PC-9 (cell line): Measurements from ENCODE around the gene ATP8B3. TPM values are rescaled to one million over a fixed set of nuclear protein-coding genes. Genes with fewer than 3 reads are reported as not detected.

Experiments used
- BruUV-seq: library from RNA; stranded (reverse); fragments of 400-500 nt; replicated peaks from 2 replicates; lab custom pipeline; 2021; lab: Mats Ljungman, UMichigan
- CTCF ChIA-PET: fragments of 300-600 bp; sonication (Branson Sonifier 250); formaldehyde crosslinking; loops from one replicate; lab custom pipeline; 2022; ENCODE audit warnings: antibody characterized with exemption; lab: Charles Lee
- POLR2A ChIA-PET: fragments of 300-600 bp; sonication (Branson Sonifier 250); formaldehyde crosslinking; loops from one replicate; lab custom pipeline; 2022; ENCODE audit warnings: antibody characterized with exemption; ENCODE audit not compliant: unreplicated experiment; lab: Charles Lee
- DNase-seq, 2 experiments: peaks; one replicate each; pipeline versions ENCODE4 v3.0.0 to v3.0.0-alpha.2; 2015 to 2022; ENCODE audit warnings: mixed read lengths in 1 of 2
- H2AFZ ChIP-seq: fragments of 200-600 bp; sonication (generic); 2 replicates; pipeline ENCODE4 v1.8.1; 2017; ENCODE audit warnings: antibody characterized with exemption
- H3F3A ChIP-seq: fragments of 200-600 bp; sonication (generic); 2 replicates; pipeline ENCODE4 v1.8.1; 2017; ENCODE audit warnings: antibody characterized with exemption, mild to moderate bottlenecking, low read depth; ENCODE audit not compliant: insufficient read depth
- H3K27ac ChIP-seq: fragments of 200-600 bp; sonication (generic); 2 replicates; pipeline ENCODE4 v1.6.1; 2016; ENCODE audit warnings: mixed run types
- H3K27me3 ChIP-seq: fragments of 200-600 bp; sonication (generic); 2 replicates; pipeline ENCODE4 v1.6.1; 2016; ENCODE audit warnings: low read depth, mixed run types; ENCODE audit not compliant: insufficient read depth
- H3K36me3 ChIP-seq: fragments of 200-600 bp; sonication (generic); 2 replicates; pipeline ENCODE4 v1.6.1; 2016; ENCODE audit warnings: low read depth, mixed run types
- H3K4me1 ChIP-seq: fragments of 200-600 bp; sonication (generic); replicated peaks from 2 replicates; pipeline ENCODE4 v1.6.1; 2016; ENCODE audit warnings: mixed run types; ENCODE audit not compliant: insufficient read depth
- H3K4me2 ChIP-seq: fragments of 200-600 bp; sonication (generic); 2 replicates; pipeline ENCODE4 v1.6.1; 2017; ENCODE audit warnings: mixed run types
- H3K4me3 ChIP-seq: fragments of 200-600 bp; sonication (generic); 2 replicates; pipeline ENCODE4 v1.6.1; 2016; ENCODE audit warnings: mixed run types
- H3K79me2 ChIP-seq: fragments of 200-600 bp; sonication (generic); 2 replicates; pipeline ENCODE4 v1.6.1; 2017; ENCODE audit warnings: low read depth, mixed run types
- H3K9me2 ChIP-seq: fragments of 200-600 bp; sonication (generic); 2 replicates; pipeline ENCODE4 v1.8.1; 2017; ENCODE audit warnings: mild to moderate bottlenecking; ENCODE audit not compliant: insufficient read depth
- H3K9me3 ChIP-seq: fragments of 200-600 bp; sonication (generic); 2 replicates; pipeline ENCODE4 v1.8.1; 2016; ENCODE audit warnings: low read depth; ENCODE audit not compliant: insufficient read depth
- H4K20me1 ChIP-seq: fragments of 200-600 bp; sonication (generic); 2 replicates; pipeline ENCODE4 v1.8.1; 2017; ENCODE audit not compliant: insufficient read depth
- EZH2 ChIP-seq: fragments of 200-600 bp; sonication (generic); IDR thresholded peaks from 2 replicates; pipeline ENCODE4 v1.8.0; 2017; ENCODE audit warnings: antibody characterized with exemption, low read depth
- intact Hi-C: fragments of 100-400 bp; cut with micrococcal nuclease; formaldehyde crosslinking; loops from one replicate; pipeline ENCODE4 v1.10.0; 2022; ENCODE audit not compliant: unreplicated experiment
- total RNA-seq: library from RNA; stranded (reverse); gene quantifications from 2 replicates; pipeline ENCODE4 v1.2.3, GENCODE V29; 2021
- TF ChIP-seq, protein P1 (sequence below): fragments of 200-600 bp; sonication (generic); conservative IDR thresholded peaks from 2 replicates; pipeline ENCODE4 v1.6.1; 2017; ENCODE audit warnings: mixed run types, antibody characterized with exemption, mild to moderate bottlenecking, moderate library complexity

ATP8B3 gene
- total RNA-seq, 1 experiment from 2014 or later = 8.3 TPM

DNA sequence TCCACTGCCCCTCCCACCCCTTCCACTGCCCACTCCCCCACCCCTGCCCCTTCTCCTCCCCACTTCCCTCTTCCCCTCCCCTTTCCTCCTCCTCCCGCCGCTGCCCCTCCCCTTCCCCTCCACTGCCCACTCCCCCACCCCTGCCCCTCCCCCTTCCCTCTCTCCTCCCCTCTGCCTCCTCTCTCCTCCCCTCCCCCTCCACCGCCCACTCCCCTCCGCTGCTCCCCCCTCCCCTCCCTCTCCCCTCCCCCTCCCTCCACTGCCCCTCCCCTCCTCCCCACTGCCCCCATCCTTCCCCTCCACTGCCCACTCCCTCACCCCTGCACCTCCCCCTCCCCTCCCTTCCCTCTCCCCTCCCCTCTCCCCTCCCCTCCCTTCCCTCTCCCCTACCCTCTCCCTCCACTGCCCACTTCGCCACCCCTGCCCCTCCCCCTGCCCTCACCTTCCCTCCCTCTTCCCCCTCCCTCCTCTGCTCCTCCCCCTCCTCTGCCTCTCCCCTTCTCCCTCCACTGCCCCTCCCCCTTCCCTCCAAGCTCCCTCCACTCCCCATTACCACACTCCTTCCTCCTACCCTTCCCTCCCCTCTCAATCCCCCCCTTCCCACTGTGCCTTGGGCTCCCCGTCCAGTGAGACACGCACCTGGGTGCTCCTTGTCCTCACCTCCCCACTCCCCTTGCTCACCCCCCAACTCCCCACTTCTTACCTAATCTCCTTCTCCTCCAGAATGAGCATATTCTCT is 21.9 kb downstream of the ATP8B3 start:
- H3K27me3 ChIP-seq = no peaks in the 10 kb centered on the region
- no peaks in the 10 kb centered on the region for H3F3A ChIP-seq
- no peak overlapping the region for H3K4me3 ChIP-seq
- no peaks in the 10 kb centered on the region for H3K9me2 ChIP-seq
- POLR2A ChIA-PET = no interaction called here
- no peaks in the 10 kb centered on the region for H3K79me2 ChIP-seq
- no peak for TF ChIP-seq EZH2
- TF ChIP-seq, protein P1, sequence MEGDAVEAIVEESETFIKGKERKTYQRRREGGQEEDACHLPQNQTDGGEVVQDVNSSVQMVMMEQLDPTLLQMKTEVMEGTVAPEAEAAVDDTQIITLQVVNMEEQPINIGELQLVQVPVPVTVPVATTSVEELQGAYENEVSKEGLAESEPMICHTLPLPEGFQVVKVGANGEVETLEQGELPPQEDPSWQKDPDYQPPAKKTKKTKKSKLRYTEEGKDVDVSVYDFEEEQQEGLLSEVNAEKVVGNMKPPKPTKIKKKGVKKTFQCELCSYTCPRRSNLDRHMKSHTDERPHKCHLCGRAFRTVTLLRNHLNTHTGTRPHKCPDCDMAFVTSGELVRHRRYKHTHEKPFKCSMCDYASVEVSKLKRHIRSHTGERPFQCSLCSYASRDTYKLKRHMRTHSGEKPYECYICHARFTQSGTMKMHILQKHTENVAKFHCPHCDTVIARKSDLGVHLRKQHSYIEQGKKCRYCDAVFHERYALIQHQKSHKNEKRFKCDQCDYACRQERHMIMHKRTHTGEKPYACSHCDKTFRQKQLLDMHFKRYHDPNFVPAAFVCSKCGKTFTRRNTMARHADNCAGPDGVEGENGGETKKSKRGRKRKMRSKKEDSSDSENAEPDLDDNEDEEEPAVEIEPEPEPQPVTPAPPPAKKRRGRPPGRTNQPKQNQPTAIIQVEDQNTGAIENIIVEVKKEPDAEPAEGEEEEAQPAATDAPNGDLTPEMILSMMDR = no peak
- H3K36me3 ChIP-seq = no peaks in the 10 kb centered on the region
- no peaks in the 10 kb centered on the region for H4K20me1 ChIP-seq
- H3K27ac ChIP-seq = no peak overlapping the region
- no peak for DNase-seq
- BruUV-seq = no TSS peak
- peak overlapping the region; percentile 51; the same call in 1 of the 2 replicates for H3K4me2 ChIP-seq
- H3K9me3 ChIP-seq = no peaks in the 10 kb centered on the region
- H2AFZ ChIP-seq = no peak overlapping the region
- H3K4me1 ChIP-seq = no peaks in the 10 kb centered on the region
- CTCF ChIA-PET = no interaction called here
- intact Hi-C loops = loop anchor here (10.0 kb wide), 1 partner anchor 245 kb away; no protein-coding TSS in a partner anchor

DNA sequence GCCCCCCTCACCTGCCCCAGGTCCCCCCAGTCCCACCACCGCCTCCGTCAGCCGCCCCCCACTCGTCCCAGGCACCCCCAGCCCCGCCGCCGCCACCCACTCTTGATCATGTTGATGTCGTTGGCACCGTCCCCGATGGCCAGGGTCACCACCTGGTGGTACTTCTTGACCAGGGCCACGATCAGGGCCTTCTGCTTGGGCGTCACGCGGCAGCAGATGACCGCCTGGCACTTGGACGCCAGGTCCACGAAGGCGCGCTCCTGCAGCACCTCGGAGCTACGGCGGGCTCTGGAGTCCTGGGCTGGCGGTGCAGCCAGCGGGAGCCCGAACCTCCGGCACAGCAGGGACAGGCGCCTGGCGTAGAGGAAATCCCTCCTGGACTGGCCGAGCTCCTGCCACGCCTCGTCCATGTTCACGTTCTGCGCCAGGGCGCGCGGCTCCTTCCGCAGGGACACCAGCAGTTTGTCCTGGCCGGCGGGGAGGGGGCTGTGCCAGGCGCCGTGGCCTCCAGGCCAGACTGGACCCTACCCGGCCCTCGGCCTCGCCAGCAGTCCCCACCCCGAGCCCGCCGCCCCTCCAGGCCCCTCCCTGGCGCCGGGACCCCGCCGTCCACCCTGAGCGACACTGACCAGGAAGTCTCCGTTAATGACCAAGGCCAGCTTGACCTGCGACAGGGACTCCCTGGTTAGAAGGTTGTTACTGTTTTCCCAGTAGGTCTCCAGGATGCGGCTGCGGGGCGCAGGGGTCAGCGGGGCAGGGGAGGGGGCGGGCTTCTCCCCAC is 22.6 kb downstream of the ATP8B3 start:
- Histone ChIP-seq H3K36me3 (no peaks in the 10 kb centered on the region), H3K4me1 (no peaks in the 10 kb centered on the region), H4K20me1 (no peaks in the 10 kb centered on the region), H3K4me3 (no peak overlapping the region; the same call in 1 of the 2 replicates), H3F3A (no peaks in the 10 kb centered on the region), H3K4me2 (peak overlapping the region; percentile 51), H2AFZ (no peak overlapping the region; the same call in 1 of the 2 replicates), H3K9me3 (no peaks in the 10 kb centered on the region), H3K79me2 (no peaks in the 10 kb centered on the region), H3K27me3 (no peaks in the 10 kb centered on the region), H3K27ac (no peak overlapping the region), H3K9me2 (no peaks in the 10 kb centered on the region)
- TF ChIP-seq EZH2 = no peak
- ChIA-PET POLR2A (no interaction called here), CTCF (interaction anchor here (0.6 kb wide), 1 partner anchor 196 kb away, joined by 21 read pairs; the partner anchor contains the start of gene MBD3)
- intact Hi-C loops = loop anchor here (10.0 kb wide), 1 partner anchor 245 kb away; no protein-coding TSS in a partner anchor
- peak in 1 of 2 experiments; percentile 17 for DNase-seq
- no TSS peak for BruUV-seq

DNA sequence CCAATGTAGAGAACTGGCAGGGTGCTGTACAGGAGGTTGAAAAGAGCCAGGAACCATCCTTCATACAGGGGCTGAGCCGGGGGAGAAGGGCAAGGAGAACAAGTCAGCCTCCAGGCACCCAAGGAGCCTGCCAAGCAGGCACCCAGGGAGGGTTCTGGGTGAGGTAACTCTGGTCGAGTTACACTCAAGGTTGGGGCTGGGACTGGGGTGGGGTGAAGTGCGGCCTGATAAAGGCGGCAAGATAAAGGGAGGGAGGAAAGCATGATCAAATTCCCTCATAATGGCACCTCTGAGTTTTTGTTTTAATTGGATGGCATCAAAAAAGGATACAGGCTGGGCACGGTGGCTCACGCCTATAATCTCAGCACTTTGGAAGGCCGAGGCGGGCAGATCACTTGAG is 25.0 kb downstream of the ATP8B3 start:
- Histone ChIP-seq H4K20me1 (no peaks in the 10 kb centered on the region), H3K27me3 (0 out of 2 replicates have a peak, but pooled peaks cover 8% of the 10 kb centered on the region), H3F3A (no peaks in the 10 kb centered on the region), H3K9me3 (no peaks in the 10 kb centered on the region; the same call in 1 of the 2 replicates), H3K36me3 (no peaks in the 10 kb centered on the region), H3K4me1 (no peaks in the 10 kb centered on the region), H3K79me2 (no peaks in the 10 kb centered on the region), H2AFZ (no peak overlapping the region), H3K27ac (no peak overlapping the region), H3K4me3 (no peak overlapping the region), H3K4me2 (no peak overlapping the region), H3K9me2 (no peaks in the 10 kb centered on the region)
- no TSS peak for BruUV-seq
- intact Hi-C loops = no loop called here
- no peak for DNase-seq
- POLR2A ChIA-PET = no interaction called here
- CTCF ChIA-PET = no interaction called here
- TF ChIP-seq, protein P1 = no peak
- no peak for TF ChIP-seq EZH2
